Uterus (tissue), 4 donors: Measurements from ENCODE around the gene ATP6V1D. TPM values are rescaled to one million over a fixed set of nuclear protein-coding genes. Genes with fewer than 3 reads are reported as not detected.

Experiments
- DNase-seq, 2 donors: peaks; one replicate each; pipeline ENCODE4 v3.0.0-alpha.2; 2019 to 2020
- H3K27ac ChIP-seq, 2 donors: fragments of 200-600 bp; sonication (generic); 1 replicate in 1 of 2; 2 replicates in 1 of 2; pipeline ENCODE4 v1.5.1; 2016 to 2018
- H3K27me3 ChIP-seq, 2 donors: fragments of 200-600 bp; sonication (generic); one replicate each; pipeline ENCODE4 v1.5.1; 2018 to 2019; ENCODE audit warnings: control low read depth in 1 of 2
- H3K36me3 ChIP-seq, 2 donors: fragments of 200-600 bp; sonication (generic); one replicate each; pipeline ENCODE4 v1.5.1; 2019; ENCODE audit warnings: control low read depth in 1 of 2
- H3K4me1 ChIP-seq, 2 donors: fragments of 200-600 bp; sonication (generic); one replicate each; pipeline ENCODE4 v1.5.1; 2018 to 2019; ENCODE audit warnings: control low read depth in 1 of 2
- H3K4me3 ChIP-seq, 2 donors: fragments of 200-600 bp; sonication (generic); 1 replicate in 1 of 2; 2 replicates in 1 of 2; pipeline ENCODE4 v1.5.1; 2018 to 2019; ENCODE audit warnings: mild to moderate bottlenecking in 1 of 2
- H3K9me3 ChIP-seq, 2 donors: fragments of 200-600 bp; sonication (generic); one replicate each; pipeline ENCODE4 v1.5.1; 2019; ENCODE audit warnings: control low read depth in 1 of 2
- CTCF ChIP-seq, 4 experiments: fragments of 200-600 bp in 2 of 4; fragments of 450-650 bp in 2 of 4; sonication (generic) in 2 of 4; IDR thresholded peaks; one replicate each; pipeline ENCODE4 v1.5.1; 2016 to 2019; ENCODE audit warnings: antibody characterized with exemption in 4 of 4, mild to moderate bottlenecking in 2 of 4, moderate library complexity in 1 of 4
- POLR2A ChIP-seq, 2 donors: fragments of 450-650 bp; IDR thresholded peaks; one replicate each; pipeline ENCODE4 v1.6.1; 2016; ENCODE audit warnings: antibody characterized with exemption in 2 of 2, mild to moderate bottlenecking in 1 of 2, moderate library complexity in 1 of 2
- intact Hi-C: fragments of 100-400 bp; cut with DNase I; formaldehyde crosslinking; loops from one replicate; pipeline ENCODE4 v1.15.1; 2023; ENCODE audit warnings: low total_unique reads
- total RNA-seq, 4 donors: library from RNA; depleted of rRNA in 3 of 4; stranded (reverse); fragments of >200 nt in 3 of 4; gene quantifications; one replicate each; pipeline versions ENCODE4 v1.1.0 to v1.2.4, GENCODE V29; 2014 to 2023
- donor health status: DM: yes; HTN: yes; CAD: no.

Gene ATP6V1D
- total RNA-seq, 4 donors from 2014 or later, result 28.5 to 60.8 (median 35.5) TPM

- TF ChIP-seq POLR2A (IDR thresholded peaks at IDR 0.05) (no peak), CTCF (IDR thresholded peaks at IDR 0.05) (no peak)
- no peak for DNase-seq
- Histone ChIP-seq H3K9me3 (no peaks in the 10 kb centered on the region), H3K36me3 (no peaks in the 10 kb centered on the region), H3K27ac (no peak overlapping the region), H3K4me1 (no peaks in the 10 kb centered on the region), H3K4me3 (no peak overlapping the region), H3K27me3 (no peaks in the 10 kb centered on the region)
- intact Hi-C loops, result no loop called here
These were observed 32.5 kb upstream of the ATP6V1D start for GRCh38 chr14:67392123-67392522.

GRCh38 chr14:67391268-67391667, 31.7 kb upstream of the ATP6V1D start:
- H3K27me3 ChIP-seq, result no peaks in the 10 kb centered on the region
- no peak overlapping the region for H3K27ac ChIP-seq
- intact Hi-C loops, result no loop called here
- no peak for DNase-seq
- TF ChIP-seq POLR2A (IDR thresholded peaks at IDR 0.05) (no peak), CTCF (IDR thresholded peaks at IDR 0.05) (no peak)
- H3K9me3 ChIP-seq, result no peaks in the 10 kb centered on the region
- H3K4me1 ChIP-seq, result no peaks in the 10 kb centered on the region
- no peak overlapping the region for H3K4me3 ChIP-seq
- no peaks in the 10 kb centered on the region for H3K36me3 ChIP-seq

- H3K9me3 ChIP-seq, result no peaks in the 10 kb centered on the region
These were observed 30.4 kb upstream of the ATP6V1D start for GRCh38 chr14:67389811-67390534.

GRCh38 chr14:67389275-67389674, 29.7 kb upstream of the ATP6V1D start:
- no peaks in the 10 kb centered on the region for H3K36me3 ChIP-seq
- H3K27ac ChIP-seq, result no peak overlapping the region
- no peak overlapping the region for H3K4me3 ChIP-seq
- no peaks in the 10 kb centered on the region for H3K27me3 ChIP-seq
- intact Hi-C loops, result no loop called here
- no peak for TF ChIP-seq CTCF (IDR thresholded peaks at IDR 0.05)
- TF ChIP-seq POLR2A (IDR thresholded peaks at IDR 0.05), result no peak
- DNase-seq, result no peak
- H3K4me1 ChIP-seq, result no peaks in the 10 kb centered on the region
- no peaks in the 10 kb centered on the region for H3K9me3 ChIP-seq

More at GRCh38 chr14:67389811-67390534, 30.4 kb upstream of the ATP6V1D start:
- no peak overlapping the region for H3K4me3 ChIP-seq
- H3K36me3 ChIP-seq, result no peaks in the 10 kb centered on the region
- DNase-seq, result no peak
- H3K27ac ChIP-seq, result no peak overlapping the region
- H3K27me3 ChIP-seq, result no peaks in the 10 kb centered on the region
- no peak for TF ChIP-seq CTCF (IDR thresholded peaks at IDR 0.05)
- TF ChIP-seq POLR2A (IDR thresholded peaks at IDR 0.05), result no peak
- no peaks in the 10 kb centered on the region for H3K4me1 ChIP-seq
- intact Hi-C loops, result no loop called here

GRCh38 chr14:67387195-67387594, 27.6 kb upstream of the ATP6V1D start:
- intact Hi-C loops, result no loop called here
- TF ChIP-seq POLR2A (IDR thresholded peaks at IDR 0.05) (no peak), CTCF (IDR thresholded peaks at IDR 0.05) (no peak)
- DNase-seq, result no peak

More at GRCh38 chr14:67387195-67387594, 27.6 kb upstream of the ATP6V1D start:
- Histone ChIP-seq H3K36me3 (no peaks in the 10 kb centered on the region), H3K4me3 (no peak overlapping the region), H3K27ac (no peak overlapping the region), H3K27me3 (no peaks in the 10 kb centered on the region), H3K4me1 (no peaks in the 10 kb centered on the region), H3K9me3 (no peaks in the 10 kb centered on the region)
